H9 (cell line): ENCODE measurements around the gene TMEM120B. TPM values are rescaled to one million over a fixed set of nuclear protein-coding genes. Genes with fewer than 3 reads are reported as not detected.

Experiments
- DNase-seq: peaks from one replicate; pipeline ENCODE4 v3.0.0-alpha.2; 2017
- H2AFZ ChIP-seq: one replicate; pipeline ENCODE4 v1.6.1; 2013; ENCODE audit warnings: mild to moderate bottlenecking, low read length, control low read depth, moderate library complexity
- H2AK5ac ChIP-seq: 2 replicates; pipeline ENCODE4 v1.6.1; 2013; ENCODE audit warnings: low read length, control low read depth, mixed read lengths; ENCODE audit not compliant: insufficient read length
- H2BK120ac ChIP-seq: one replicate; pipeline ENCODE4 v1.6.1; 2013; ENCODE audit warnings: low read depth, mild to moderate bottlenecking, low read length, control low read depth, inconsistent platforms; ENCODE audit not compliant: poor library complexity, severe bottlenecking
- H2BK12ac ChIP-seq: 2 replicates; pipeline ENCODE4 v1.6.1; 2013; ENCODE audit warnings: low read length, control low read depth, mixed read lengths, low read depth; ENCODE audit not compliant: insufficient read length
- H2BK15ac ChIP-seq: 2 replicates; pipeline ENCODE4 v1.6.1; 2013; ENCODE audit warnings: low read depth, low read length, control low read depth
- H2BK20ac ChIP-seq: one replicate; pipeline ENCODE4 v1.6.1; 2013; ENCODE audit warnings: low read depth, mild to moderate bottlenecking, low read length, control low read depth, inconsistent platforms; ENCODE audit not compliant: poor library complexity, severe bottlenecking
- H2BK5ac ChIP-seq: 2 replicates; pipeline ENCODE4 v1.6.1; 2013; ENCODE audit warnings: low read length, control low read depth, mixed read lengths; ENCODE audit not compliant: insufficient read length
- H3K14ac ChIP-seq: 2 replicates; pipeline ENCODE4 v1.6.1; 2013; ENCODE audit warnings: low read length, control low read depth; ENCODE audit not compliant: insufficient read depth
- H3K18ac ChIP-seq: 2 replicates; pipeline ENCODE4 v1.6.1; 2013; ENCODE audit warnings: low read depth, mild to moderate bottlenecking, mixed read lengths, low read length, control low read depth; ENCODE audit not compliant: insufficient read length
- H3K23ac ChIP-seq: 2 replicates; pipeline ENCODE4 v1.6.1; 2013; ENCODE audit warnings: low read length, control low read depth, mixed read lengths, low read depth; ENCODE audit not compliant: insufficient read length
- H3K23me2 ChIP-seq: 2 replicates; pipeline ENCODE4 v1.6.1; 2013; ENCODE audit warnings: low read depth, mild to moderate bottlenecking, mixed read lengths, low read length, control low read depth; ENCODE audit not compliant: insufficient read length, poor library complexity, severe bottlenecking
- H3K27ac ChIP-seq: 2 replicates; pipeline ENCODE4 v1.5.1; 2013; ENCODE audit warnings: low read length, control low read depth, mixed read lengths, low read depth; ENCODE audit not compliant: insufficient read length
- H3K27me3 ChIP-seq: 2 replicates; pipeline ENCODE4 v1.6.1; 2013; ENCODE audit warnings: low read length, control low read depth, inconsistent platforms; ENCODE audit not compliant: insufficient read depth
- H3K4ac ChIP-seq: 2 replicates; pipeline ENCODE4 v1.6.1; 2013; ENCODE audit warnings: low read depth, mild to moderate bottlenecking, control low read depth, inconsistent platforms, low read length, moderate library complexity
- H3K4me1 ChIP-seq: 2 replicates; pipeline ENCODE4 v1.6.1; 2013; ENCODE audit warnings: low read length, control low read depth, inconsistent platforms; ENCODE audit not compliant: insufficient read depth
- H3K4me2 ChIP-seq: 2 replicates; pipeline ENCODE4 v1.6.1; 2013; ENCODE audit warnings: low read length, control low read depth, mixed read lengths; ENCODE audit not compliant: insufficient read length, insufficient read depth
- H3K56ac ChIP-seq: 2 replicates; pipeline ENCODE4 v1.6.1; 2013; ENCODE audit warnings: low read depth, mild to moderate bottlenecking, mixed read lengths, low read length, control low read depth; ENCODE audit not compliant: insufficient read length
- H3K79me1 ChIP-seq: 2 replicates; pipeline ENCODE4 v1.6.1; 2013; ENCODE audit warnings: low read depth, mild to moderate bottlenecking, moderate library complexity, low read length, control low read depth, inconsistent platforms; ENCODE audit not compliant: insufficient read depth, poor library complexity, severe bottlenecking
- H3K79me2 ChIP-seq: 2 replicates; pipeline ENCODE4 v1.6.1; 2013; ENCODE audit warnings: low read length, control low read depth, inconsistent platforms; ENCODE audit not compliant: insufficient read depth
- H3K9ac ChIP-seq: 2 replicates; pipeline ENCODE4 v1.6.1; 2013; ENCODE audit warnings: low read length, control low read depth, mixed read lengths; ENCODE audit not compliant: insufficient read length; ENCODE audit errors: extremely low read depth
- H3K9me3 ChIP-seq: one replicate; pipeline ENCODE4 v1.6.1; 2013; ENCODE audit warnings: low read depth, low read length, inconsistent platforms; ENCODE audit not compliant: control insufficient read depth
- H3T11ph ChIP-seq: one replicate; pipeline ENCODE4 v1.6.1; 2013; ENCODE audit warnings: mild to moderate bottlenecking, low read length, control low read depth, inconsistent platforms
- H4K20me1 ChIP-seq: one replicate; pipeline ENCODE4 v1.6.1; 2013; ENCODE audit not compliant: control insufficient read depth, insufficient read length, insufficient read depth
- H4K5ac ChIP-seq: 2 replicates; pipeline ENCODE4 v1.6.1; 2013; ENCODE audit warnings: low read depth, mild to moderate bottlenecking, mixed read lengths, low read length, control low read depth; ENCODE audit not compliant: insufficient read length
- H4K8ac ChIP-seq: replicated peaks from 2 replicates; pipeline ENCODE4 v1.6.1; 2013; ENCODE audit warnings: low read length, control low read depth, mixed read lengths, low read depth; ENCODE audit not compliant: insufficient read length
- H4K91ac ChIP-seq: 2 replicates; pipeline ENCODE4 v1.6.1; 2013; ENCODE audit warnings: low read depth, mild to moderate bottlenecking, moderate library complexity, mixed read lengths, low read length, control low read depth; ENCODE audit not compliant: insufficient read length
- H3K27ac Mint-ChIP-seq, 3 experiments: 2 replicates in 2 of 3; 3 replicates in 1 of 3; pipeline ENCODE4 v1.8.0; 2020 to 2021; ENCODE audit warnings: mixed read lengths in 3 of 3, mild to moderate bottlenecking in 1 of 3, moderate library complexity in 1 of 3
- H3K27me3 Mint-ChIP-seq: 2 replicates; pipeline ENCODE4 v1.8.0; 2021; ENCODE audit warnings: low read depth, mild to moderate bottlenecking, moderate library complexity, mixed read lengths
- H3K36me3 Mint-ChIP-seq, 3 experiments: 2 replicates in 2 of 3; 3 replicates in 1 of 3; pipeline ENCODE4 v1.8.0; 2020 to 2021; ENCODE audit warnings: low read depth in 3 of 3, mixed read lengths in 3 of 3; ENCODE audit not compliant: insufficient read depth in 1 of 3
- H3K4me1 Mint-ChIP-seq, 2 experiments: 2 replicates each; pipeline ENCODE4 v1.8.0; 2020; ENCODE audit warnings: mixed read lengths in 2 of 2
- H3K4me3 Mint-ChIP-seq, 2 experiments: 2 replicates in 1 of 2; 3 replicates in 1 of 2; pipeline ENCODE4 v1.8.0; 2020 to 2021; ENCODE audit warnings: mild to moderate bottlenecking in 2 of 2, mixed read lengths in 2 of 2, moderate library complexity in 1 of 2
- H3K9me3 Mint-ChIP-seq, 2 experiments: 2 replicates in 1 of 2; 3 replicates in 1 of 2; pipeline ENCODE4 v1.8.0; 2020; ENCODE audit warnings: mild to moderate bottlenecking in 2 of 2, mixed read lengths in 2 of 2, moderate library complexity in 1 of 2
- WGBS: extraction: QIAGEN DNeasy Blood & Tissue Kit; methylation state at CpG from one replicate; pipeline ENCODE4 v1.1.7; 2013; ENCODE audit warnings: missing lambda C conversion rate, low lambda C conversion rate, mixed read lengths; ENCODE audit not compliant: insufficient read length; ENCODE audit errors: extremely low coverage; 5-methylcytosine and 5-hydroxymethylcytosine counted together
- total RNA-seq: library from RNA; stranded (reverse); gene quantifications from 2 replicates; pipeline ENCODE4 v1.2.1, GENCODE V29; 2021
- TF ChIP-seq, protein P1 (sequence below): fragments of 200-600 bp; sonication (generic); conservative IDR thresholded peaks from 3 replicates; pipeline ENCODE4 v1.8.0; 2021; ENCODE audit warnings: antibody characterized with exemption, mild to moderate bottlenecking

The TMEM120B gene
- total RNA-seq, 1 experiment from 2014 or later: 25.8 TPM

DNA sequence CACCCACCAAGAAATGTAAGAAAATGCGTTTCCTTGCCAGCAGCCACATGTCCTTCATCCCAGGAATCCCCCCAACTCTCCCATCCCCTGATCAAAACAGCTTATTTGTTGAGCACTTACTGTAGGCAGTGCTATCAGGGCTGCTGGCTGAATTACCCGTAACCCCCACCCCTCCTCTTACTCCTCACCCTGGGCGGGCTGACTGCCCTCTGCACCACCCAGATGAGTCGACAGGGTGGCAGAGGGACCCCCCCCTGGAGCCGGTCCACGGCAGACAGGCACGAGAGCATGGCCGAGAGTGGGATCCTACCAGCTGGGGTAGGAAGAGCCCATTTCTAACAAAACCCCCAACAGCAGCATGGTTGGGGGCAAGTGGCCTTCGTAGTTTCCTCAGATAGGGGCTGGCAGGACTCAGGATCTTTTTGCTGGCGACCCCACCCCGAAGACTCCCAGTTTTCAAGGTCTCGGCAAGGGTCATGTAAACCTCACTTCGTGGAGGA is 82.0 kb downstream of the TMEM120B start:
- Histone ChIP-seq H2BK120ac (no peak overlapping the region), H3K4ac (no peak overlapping the region), H3K14ac (no peak overlapping the region), H4K91ac (no peak overlapping the region), H3K23me2 (peaks cover 14% of the 10 kb centered on the region), H4K8ac (no peak overlapping the region), H3K27me3 (no peaks in the 10 kb centered on the region), H4K20me1 (no peaks in the 10 kb centered on the region), H3K18ac (no peak overlapping the region), H2AK5ac (no peak overlapping the region), H3K4me1 (peaks cover 4% of the 10 kb centered on the region; the same call in 1 of the 2 replicates), H3K23ac (no peak overlapping the region), H3K56ac (no peak overlapping the region), H2BK12ac (no peak overlapping the region), H3K4me2 (peak overlapping the region; percentile 34), H2AFZ (no peak overlapping the region), H2BK20ac (no peak overlapping the region), H2BK15ac (no peak overlapping the region), H3K9me3 (no peaks in the 10 kb centered on the region), H3K9ac (no peak overlapping the region), H3K79me1 (no peaks in the 10 kb centered on the region), H3T11ph (no peak overlapping the region), H2BK5ac (no peak overlapping the region), H3K27ac (no peak overlapping the region), H3K79me2 (no peaks in the 10 kb centered on the region), H4K5ac (no peak overlapping the region)
- Mint-ChIP-seq H3K27ac (peak overlapping the region; percentile 92 to 96 (median 96); a peak in 6 of 7 replicates), H3K27me3 (peaks cover 5% of the 10 kb centered on the region), H3K9me3 (no peaks in the 10 kb centered on the region; a peak in 2 of 5 replicates), H3K4me1 (peaks cover 43 to 50% of the 10 kb centered on the region in 2 experiments), H3K36me3 (peaks cover 13 to 38% (median 26%) of the 10 kb centered on the region in 3 experiments; a peak in 5 of 7 replicates), H3K4me3 (peak overlapping the region; percentile 66 to 80)
- no peak for DNase-seq
- WGBS: no CpG with 5 or more reads among the region's 13 CpGs
- TF ChIP-seq, protein P1, sequence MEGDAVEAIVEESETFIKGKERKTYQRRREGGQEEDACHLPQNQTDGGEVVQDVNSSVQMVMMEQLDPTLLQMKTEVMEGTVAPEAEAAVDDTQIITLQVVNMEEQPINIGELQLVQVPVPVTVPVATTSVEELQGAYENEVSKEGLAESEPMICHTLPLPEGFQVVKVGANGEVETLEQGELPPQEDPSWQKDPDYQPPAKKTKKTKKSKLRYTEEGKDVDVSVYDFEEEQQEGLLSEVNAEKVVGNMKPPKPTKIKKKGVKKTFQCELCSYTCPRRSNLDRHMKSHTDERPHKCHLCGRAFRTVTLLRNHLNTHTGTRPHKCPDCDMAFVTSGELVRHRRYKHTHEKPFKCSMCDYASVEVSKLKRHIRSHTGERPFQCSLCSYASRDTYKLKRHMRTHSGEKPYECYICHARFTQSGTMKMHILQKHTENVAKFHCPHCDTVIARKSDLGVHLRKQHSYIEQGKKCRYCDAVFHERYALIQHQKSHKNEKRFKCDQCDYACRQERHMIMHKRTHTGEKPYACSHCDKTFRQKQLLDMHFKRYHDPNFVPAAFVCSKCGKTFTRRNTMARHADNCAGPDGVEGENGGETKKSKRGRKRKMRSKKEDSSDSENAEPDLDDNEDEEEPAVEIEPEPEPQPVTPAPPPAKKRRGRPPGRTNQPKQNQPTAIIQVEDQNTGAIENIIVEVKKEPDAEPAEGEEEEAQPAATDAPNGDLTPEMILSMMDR: no peak
